Measurements from ENCODE around the gene VWA7.

DNA sequence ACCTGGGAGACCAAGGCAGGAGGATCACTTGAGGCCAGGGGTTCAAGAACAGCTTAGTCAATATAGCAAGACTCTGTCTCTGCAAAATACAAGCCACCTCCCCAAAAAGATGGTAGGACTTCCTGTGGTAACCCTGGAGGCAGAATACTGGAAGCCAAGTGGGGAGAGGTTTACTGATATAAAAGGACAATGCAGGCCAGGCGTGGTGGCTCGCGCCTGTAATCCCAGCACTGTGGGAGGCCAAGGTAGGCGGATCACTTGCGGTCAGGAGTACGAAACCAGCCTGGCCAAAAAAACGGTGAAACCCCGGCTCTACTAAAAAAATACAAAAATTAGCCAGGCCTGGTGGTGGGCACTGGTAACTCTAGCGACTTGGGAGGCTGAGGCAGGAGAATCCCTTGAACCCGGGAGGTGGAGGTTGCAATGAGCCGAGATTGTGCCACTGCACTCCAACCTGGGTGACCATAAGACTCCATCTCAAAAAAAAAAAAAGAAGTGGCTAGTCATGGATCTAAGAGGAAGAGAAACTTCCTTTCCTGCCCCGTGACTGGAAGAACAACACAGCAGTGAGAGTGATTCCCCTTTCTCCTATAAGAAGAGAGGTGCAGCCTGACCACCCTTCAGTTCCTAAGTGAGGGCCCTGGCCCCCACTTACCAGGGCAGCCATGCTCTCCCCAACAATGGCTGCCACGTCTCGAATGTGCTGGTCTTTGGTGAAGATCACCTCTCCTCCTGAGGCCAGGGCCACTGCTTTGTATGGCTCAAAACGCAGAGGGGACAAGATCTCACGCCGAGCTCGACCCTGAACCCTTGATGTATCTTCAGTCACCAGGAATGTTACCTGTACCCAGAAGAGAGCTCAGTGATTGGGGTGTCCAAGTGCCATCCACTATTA lies 8.5 kb downstream of the VWA7 start:
- TF ChIP-seq, protein P1, sequence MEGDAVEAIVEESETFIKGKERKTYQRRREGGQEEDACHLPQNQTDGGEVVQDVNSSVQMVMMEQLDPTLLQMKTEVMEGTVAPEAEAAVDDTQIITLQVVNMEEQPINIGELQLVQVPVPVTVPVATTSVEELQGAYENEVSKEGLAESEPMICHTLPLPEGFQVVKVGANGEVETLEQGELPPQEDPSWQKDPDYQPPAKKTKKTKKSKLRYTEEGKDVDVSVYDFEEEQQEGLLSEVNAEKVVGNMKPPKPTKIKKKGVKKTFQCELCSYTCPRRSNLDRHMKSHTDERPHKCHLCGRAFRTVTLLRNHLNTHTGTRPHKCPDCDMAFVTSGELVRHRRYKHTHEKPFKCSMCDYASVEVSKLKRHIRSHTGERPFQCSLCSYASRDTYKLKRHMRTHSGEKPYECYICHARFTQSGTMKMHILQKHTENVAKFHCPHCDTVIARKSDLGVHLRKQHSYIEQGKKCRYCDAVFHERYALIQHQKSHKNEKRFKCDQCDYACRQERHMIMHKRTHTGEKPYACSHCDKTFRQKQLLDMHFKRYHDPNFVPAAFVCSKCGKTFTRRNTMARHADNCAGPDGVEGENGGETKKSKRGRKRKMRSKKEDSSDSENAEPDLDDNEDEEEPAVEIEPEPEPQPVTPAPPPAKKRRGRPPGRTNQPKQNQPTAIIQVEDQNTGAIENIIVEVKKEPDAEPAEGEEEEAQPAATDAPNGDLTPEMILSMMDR (IDR thresholded peaks at IDR 0.05; ENCODE audit: low read length), result no peak
- TF ChIP-seq EZH2 (IDR thresholded peaks at IDR 0.05; ENCODE audit: borderline replicate concordance, low read length), result no peak

Data from OCI-LY1 (cell line).